Type B pancreatic cell (in vitro differentiated cells): Measurements from ENCODE around the gene NCR2. TPM values are rescaled to one million over a fixed set of nuclear protein-coding genes. Genes with fewer than 3 reads are reported as not detected.

Experiments
- DNase-seq: peaks from one replicate; pipeline ENCODE4 v3.0.0; 2021; ENCODE audit warnings: mixed read lengths; ENCODE audit not compliant: unreplicated experiment; ENCODE audit errors: extremely low spot score
- H3K27ac Mint-ChIP-seq: 2 replicates; pipeline ENCODE4 v1.8.0; 2021; ENCODE audit warnings: mild to moderate bottlenecking, mixed read lengths
- H3K27me3 Mint-ChIP-seq: 2 replicates; pipeline ENCODE4 v1.8.0; 2021; ENCODE audit warnings: mixed read lengths
- H3K36me3 Mint-ChIP-seq: 2 replicates; pipeline ENCODE4 v1.8.0; 2021; ENCODE audit warnings: mixed read lengths
- H3K4me1 Mint-ChIP-seq: one replicate; pipeline ENCODE4 v1.8.0; 2021; ENCODE audit warnings: mixed read lengths; ENCODE audit not compliant: unreplicated experiment
- H3K4me3 Mint-ChIP-seq: 2 replicates; pipeline ENCODE4 v1.8.0; 2021; ENCODE audit warnings: mild to moderate bottlenecking, mixed read lengths
- H3K9me3 Mint-ChIP-seq: 2 replicates; pipeline ENCODE4 v1.8.0; 2021; ENCODE audit warnings: mixed read lengths
- total RNA-seq: library from RNA; stranded (reverse); gene quantifications from 2 replicates; pipeline ENCODE4 v1.2.1, GENCODE V29; 2021; ENCODE audit warnings: low replicate concordance
- TF ChIP-seq, protein P1 (sequence below): fragments of 200-600 bp; sonication (generic); conservative IDR thresholded peaks from 2 replicates; pipeline ENCODE4 v1.5.0; 2021; ENCODE audit warnings: antibody characterized with exemption, mild to moderate bottlenecking

Gene NCR2
- total RNA-seq, 1 donor from 2014 or later: not detected

DNA sequence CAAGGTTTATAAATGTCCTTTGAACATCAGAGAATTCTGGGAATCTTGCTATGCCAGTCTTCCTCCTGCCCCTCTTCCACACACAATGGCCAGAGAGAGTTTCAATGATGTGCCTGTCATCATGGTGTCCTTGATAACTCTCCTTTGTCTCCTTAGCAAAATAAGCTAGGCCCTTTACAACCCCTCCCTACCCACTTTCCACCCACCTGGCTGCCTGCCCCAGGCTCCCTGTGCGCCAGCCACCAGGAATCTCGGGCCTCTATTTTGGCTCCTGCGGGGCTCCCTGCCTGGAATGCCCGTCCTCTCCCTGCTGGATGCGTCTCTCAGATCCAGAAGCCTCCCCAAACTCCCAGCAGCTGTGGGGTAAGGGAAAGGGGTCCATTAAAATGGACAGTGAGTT, 60.9 kb downstream of the NCR2 start:
- peaks cover 20% of the 10 kb centered on the region for H3K27me3 Mint-ChIP-seq
- peaks cover 11% of the 10 kb centered on the region for H3K4me1 Mint-ChIP-seq
- H3K4me3 Mint-ChIP-seq: no peak overlapping the region
- peaks cover 9% of the 10 kb centered on the region for H3K9me3 Mint-ChIP-seq
- H3K36me3 Mint-ChIP-seq: no peaks in the 10 kb centered on the region
- no peak for DNase-seq
- H3K27ac Mint-ChIP-seq: no peak overlapping the region
- TF ChIP-seq, protein P1, sequence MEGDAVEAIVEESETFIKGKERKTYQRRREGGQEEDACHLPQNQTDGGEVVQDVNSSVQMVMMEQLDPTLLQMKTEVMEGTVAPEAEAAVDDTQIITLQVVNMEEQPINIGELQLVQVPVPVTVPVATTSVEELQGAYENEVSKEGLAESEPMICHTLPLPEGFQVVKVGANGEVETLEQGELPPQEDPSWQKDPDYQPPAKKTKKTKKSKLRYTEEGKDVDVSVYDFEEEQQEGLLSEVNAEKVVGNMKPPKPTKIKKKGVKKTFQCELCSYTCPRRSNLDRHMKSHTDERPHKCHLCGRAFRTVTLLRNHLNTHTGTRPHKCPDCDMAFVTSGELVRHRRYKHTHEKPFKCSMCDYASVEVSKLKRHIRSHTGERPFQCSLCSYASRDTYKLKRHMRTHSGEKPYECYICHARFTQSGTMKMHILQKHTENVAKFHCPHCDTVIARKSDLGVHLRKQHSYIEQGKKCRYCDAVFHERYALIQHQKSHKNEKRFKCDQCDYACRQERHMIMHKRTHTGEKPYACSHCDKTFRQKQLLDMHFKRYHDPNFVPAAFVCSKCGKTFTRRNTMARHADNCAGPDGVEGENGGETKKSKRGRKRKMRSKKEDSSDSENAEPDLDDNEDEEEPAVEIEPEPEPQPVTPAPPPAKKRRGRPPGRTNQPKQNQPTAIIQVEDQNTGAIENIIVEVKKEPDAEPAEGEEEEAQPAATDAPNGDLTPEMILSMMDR: no peak

DNA sequence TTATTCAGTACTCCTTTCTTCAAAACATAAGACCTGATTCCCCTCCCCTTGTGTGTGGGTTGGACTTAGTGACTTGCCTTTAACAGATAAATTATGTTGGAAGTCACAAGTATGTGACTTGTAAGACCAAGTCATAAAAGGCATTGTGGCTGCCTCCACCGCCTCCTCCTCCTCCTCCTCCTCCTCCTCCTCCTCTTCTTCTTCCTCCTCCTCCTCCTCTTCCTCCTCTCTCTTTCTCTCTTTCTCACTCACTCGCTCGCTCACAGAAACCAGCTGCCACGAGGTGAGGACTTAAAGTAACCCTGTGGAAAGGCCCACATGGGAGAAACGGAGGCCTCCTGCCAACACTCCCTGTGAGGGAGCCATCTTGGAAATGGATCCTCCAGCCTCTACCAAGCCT, 64.0 kb downstream of the NCR2 start:
- H3K27ac Mint-ChIP-seq: no peak overlapping the region
- peaks cover 17% of the 10 kb centered on the region for H3K4me1 Mint-ChIP-seq
- H3K36me3 Mint-ChIP-seq: no peaks in the 10 kb centered on the region
- TF ChIP-seq, protein P1: no peak
- H3K9me3 Mint-ChIP-seq: peaks cover 5% of the 10 kb centered on the region
- DNase-seq: no peak
- peaks cover 32% of the 10 kb centered on the region for H3K27me3 Mint-ChIP-seq
- no peak overlapping the region for H3K4me3 Mint-ChIP-seq

Other genes starting within 250 kb of the NCR2 start
- gene TREML1, start 181.3 kb upstream of the NCR2 start, total RNA-seq: not detected in 2 replicates
- gene TREM2, start 172.5 kb upstream of the NCR2 start, total RNA-seq: not detected in 2 replicates
- not detected in 2 replicates for gene TREML2, start 134.5 kb upstream of the NCR2 start, total RNA-seq
- not detected in 2 replicates for gene TREML4, start 107.3 kb upstream of the NCR2 start, total RNA-seq
- not detected in 2 replicates for gene TREM1, start 48.9 kb upstream of the NCR2 start, total RNA-seq
- 62.2 and 100 TPM in 2 replicates for gene FOXP4, start 210.8 kb downstream of the NCR2 start, total RNA-seq